HUES6 (cell line): Measurements from ENCODE around the gene NCAPH2.
A peak's percentile ranks its signal among the peaks of the same experiment; 100 is the strongest.

Experiments used
- H3K27ac ChIP-seq: 2 replicates; pipeline ENCODE4 v1.7.0; 2013; ENCODE audit warnings: low read depth, mild to moderate bottlenecking, low read length, inconsistent platforms
- H3K27me3 ChIP-seq: 2 replicates; pipeline ENCODE4 v1.6.1; 2013; ENCODE audit warnings: low read length; ENCODE audit not compliant: control insufficient read depth, insufficient read depth
- H3K36me3 ChIP-seq: 2 replicates; pipeline ENCODE4 v1.6.1; 2013; ENCODE audit warnings: low read length; ENCODE audit not compliant: control insufficient read depth, insufficient read depth
- H3K4me1 ChIP-seq: 2 replicates; pipeline ENCODE4 v1.6.1; 2013; ENCODE audit warnings: low read length; ENCODE audit not compliant: control insufficient read depth, insufficient read depth
- H3K4me3 ChIP-seq: 2 replicates; pipeline ENCODE4 v1.5.1; 2013; ENCODE audit warnings: low read depth, low read length
- H3K9ac ChIP-seq: one replicate; pipeline ENCODE4 v1.6.1; 2013; ENCODE audit warnings: mild to moderate bottlenecking, low read length
- H3K9me3 ChIP-seq: 2 replicates; pipeline ENCODE4 v1.6.1; 2013; ENCODE audit warnings: low read depth, low read length; ENCODE audit not compliant: control insufficient read depth, insufficient read depth

NCAPH2 gene

GRCh38 chr22:50500452-50500851, 7.6 kb upstream of the NCAPH2 start:
- Histone ChIP-seq H3K4me1 (peaks cover 6% of the 10 kb centered on the region; the same call in 1 of the 2 replicates), H3K36me3 (peaks cover 16% of the 10 kb centered on the region)

GRCh38 chr22:50502096-50502495, 5.9 kb upstream of the NCAPH2 start:
- H3K36me3 ChIP-seq = peaks cover 21% of the 10 kb centered on the region
- no peak overlapping the region for H3K27ac ChIP-seq
- no peak overlapping the region for H3K4me3 ChIP-seq
- no peaks in the 10 kb centered on the region for H3K27me3 ChIP-seq
- no peaks in the 10 kb centered on the region for H3K9me3 ChIP-seq
- H3K4me1 ChIP-seq = peaks cover 19% of the 10 kb centered on the region
- H3K9ac ChIP-seq = no peak overlapping the region

More at GRCh38 chr22:50500452-50500851, 7.6 kb upstream of the NCAPH2 start:
- Histone ChIP-seq H3K9ac (no peak overlapping the region), H3K4me3 (no peak overlapping the region), H3K27me3 (no peaks in the 10 kb centered on the region), H3K9me3 (no peaks in the 10 kb centered on the region), H3K27ac (no peak overlapping the region)

GRCh38 chr22:50502628-50503474, 5.2 kb upstream of the NCAPH2 start:
- Histone ChIP-seq H3K27me3 (no peaks in the 10 kb centered on the region), H3K4me3 (no peak overlapping the region), H3K27ac (no peak overlapping the region), H3K36me3 (peaks cover 21% of the 10 kb centered on the region), H3K4me1 (peaks cover 19% of the 10 kb centered on the region), H3K9ac (no peak overlapping the region), H3K9me3 (no peaks in the 10 kb centered on the region)

- no peak overlapping the region for H3K4me3 ChIP-seq
- peaks cover 22% of the 10 kb centered on the region for H3K36me3 ChIP-seq
- H3K9me3 ChIP-seq = no peaks in the 10 kb centered on the region
- no peak overlapping the region for H3K9ac ChIP-seq
- H3K27ac ChIP-seq = no peak overlapping the region
- peaks cover 15% of the 10 kb centered on the region for H3K4me1 ChIP-seq
- no peaks in the 10 kb centered on the region for H3K27me3 ChIP-seq
Measured at GRCh38 chr22:50503475-50504145, 4.4 kb upstream of the NCAPH2 start.

GRCh38 chr22:50504369-50505211, 3.4 kb upstream of the NCAPH2 start:
- Histone ChIP-seq H3K4me1 (peaks cover 17% of the 10 kb centered on the region), H3K36me3 (peaks cover 22% of the 10 kb centered on the region), H3K27ac (no peak overlapping the region), H3K27me3 (no peaks in the 10 kb centered on the region), H3K9ac (no peak overlapping the region), H3K4me3 (no peak overlapping the region), H3K9me3 (no peaks in the 10 kb centered on the region)

- Histone ChIP-seq H3K9ac (no peak overlapping the region), H3K4me3 (no peak overlapping the region)
Measured at GRCh38 chr22:50505276-50505775, 2.7 kb upstream of the NCAPH2 start.

GRCh38 chr22:50505776-50506610, 2.0 kb upstream of the NCAPH2 start:
- Histone ChIP-seq H3K9ac (peak overlapping the region; percentile 46), H3K4me3 (peak overlapping the region; percentile 98; the same call in 1 of the 2 replicates), H3K36me3 (peaks cover 22% of the 10 kb centered on the region), H3K4me1 (peaks cover 17% of the 10 kb centered on the region), H3K9me3 (no peaks in the 10 kb centered on the region), H3K27me3 (no peaks in the 10 kb centered on the region), H3K27ac (no peak overlapping the region)

More at GRCh38 chr22:50505276-50505775, 2.7 kb upstream of the NCAPH2 start:
- Histone ChIP-seq H3K9me3 (no peaks in the 10 kb centered on the region), H3K36me3 (peaks cover 22% of the 10 kb centered on the region), H3K27ac (no peak overlapping the region), H3K27me3 (no peaks in the 10 kb centered on the region), H3K4me1 (peaks cover 17% of the 10 kb centered on the region)

GRCh38 chr22:50506611-50507420, 1.2 kb upstream of the NCAPH2 start:
- peak overlapping the region; percentile 98 for H3K4me3 ChIP-seq
- H3K4me1 ChIP-seq = peaks cover 17% of the 10 kb centered on the region
- no peaks in the 10 kb centered on the region for H3K27me3 ChIP-seq
- no peaks in the 10 kb centered on the region for H3K9me3 ChIP-seq
- H3K9ac ChIP-seq = peak overlapping the region; percentile 76
- peaks cover 22% of the 10 kb centered on the region for H3K36me3 ChIP-seq
- peak overlapping the region; percentile 55; the same call in 1 of the 2 replicates for H3K27ac ChIP-seq

- Histone ChIP-seq H3K27me3 (no peaks in the 10 kb centered on the region), H3K4me3 (peak within 1 kb of the TSS; percentile 100), H3K9me3 (no peaks in the 10 kb centered on the region), H3K9ac (peak within 1 kb of the TSS; percentile 99), H3K27ac (peak within 1 kb of the TSS; percentile 98), H3K4me1 (peaks cover 17% of the 10 kb centered on the region), H3K36me3 (peaks cover 20% of the 10 kb centered on the region)
Measured at GRCh38 chr22:50507421-50507990, 518 bp upstream of the NCAPH2 start, which contains the start of gene LMF2. Gene LMF2 (minus strand): TSS chr22:50507702. CDS start chr22:50507675, 27 bp downstream.
